GM21390 (cell line): ENCODE data around the gene THBS3.
"Not testable (repeated sequence)": the region's sequence is repeated elsewhere in the genome, so short reads cannot be mapped to it uniquely, and the experiment has no call there.

Experiments
- ATAC-seq: cut with Tn5 transposase; IDR thresholded peaks from one replicate; pipeline ENCODE4 v1.9.1; 2021; ENCODE audit not compliant: unreplicated experiment

THBS3 gene

DNA sequence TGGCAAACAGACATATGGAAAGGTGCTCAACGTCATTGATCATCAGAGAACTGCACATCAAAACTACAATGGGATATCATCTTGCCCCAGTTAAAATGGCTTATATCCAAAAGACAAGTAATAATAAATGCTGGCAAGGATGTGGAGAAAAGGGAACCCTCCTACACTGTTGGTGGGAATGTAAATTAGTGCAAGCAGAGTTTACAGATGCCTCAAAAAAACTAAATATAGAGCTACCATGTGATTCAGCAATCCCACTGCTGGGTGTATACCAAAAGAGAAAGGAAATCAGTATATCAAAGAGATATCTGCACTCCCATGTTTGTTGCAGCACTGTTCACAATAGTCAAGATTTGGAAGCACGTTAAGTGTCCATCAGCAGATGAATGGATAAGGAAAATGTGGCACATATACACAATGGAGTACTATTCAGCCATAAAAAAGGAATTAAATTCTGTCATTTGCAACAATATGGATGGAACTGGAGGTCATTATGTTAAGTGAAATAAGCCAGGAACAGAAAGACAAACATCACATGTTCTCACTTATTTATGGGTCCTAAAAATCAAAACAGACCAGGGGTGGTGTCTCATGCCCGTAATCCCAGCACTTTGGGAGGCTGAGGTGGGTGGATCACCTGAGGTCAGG, 51.6 kb downstream of the THBS3 start:
- not testable (repeated sequence) for ATAC-seq
